ENCODE measurements around the gene CALHM1.
"Not testable (repeated sequence)": the region's sequence is repeated elsewhere in the genome, so short reads cannot be mapped to it uniquely, and the experiment has no call there.

The CALHM1 gene

DNA sequence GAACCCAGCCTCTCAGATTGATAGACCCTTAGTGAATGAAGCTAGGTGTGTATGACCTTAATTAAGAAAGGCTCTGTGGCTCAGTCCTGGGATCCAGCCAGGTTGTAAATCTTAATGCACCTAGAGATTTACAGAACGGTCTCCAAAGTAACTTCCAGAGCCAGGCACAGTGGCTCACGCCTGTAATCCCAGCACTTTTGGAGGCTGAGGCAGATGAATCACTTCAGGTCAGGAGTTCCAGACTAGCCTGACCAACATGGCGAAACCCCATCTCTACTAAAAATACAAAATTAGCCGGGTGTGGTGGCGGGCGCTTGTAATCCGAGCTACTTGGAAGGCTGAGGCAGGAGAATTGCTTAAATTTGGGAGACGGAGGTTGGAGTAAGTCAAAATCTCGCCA lies 30.8 kb downstream of the CALHM1 start:
- no peak for DNase-seq

DNA sequence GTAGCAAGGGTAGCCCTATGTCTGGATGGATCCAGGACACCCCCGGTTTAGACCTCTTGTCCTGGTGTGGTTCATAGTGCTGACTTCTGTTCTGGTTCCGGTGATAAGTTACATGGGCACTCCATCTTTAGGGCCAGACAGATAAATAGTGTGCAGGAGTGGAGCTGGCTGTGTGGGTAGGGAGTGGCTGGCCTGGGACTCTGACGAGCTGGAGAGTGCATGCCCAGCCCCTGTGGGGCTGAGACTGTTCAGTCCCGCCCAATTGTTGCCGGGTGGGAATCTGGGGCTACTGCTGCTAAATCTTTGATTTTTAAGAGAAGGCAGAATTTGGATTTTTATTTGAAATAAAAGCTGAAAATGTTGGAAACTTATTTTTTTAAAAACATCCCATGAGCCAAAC lies 35.0 kb downstream of the CALHM1 start:
- no peak for DNase-seq

DNA sequence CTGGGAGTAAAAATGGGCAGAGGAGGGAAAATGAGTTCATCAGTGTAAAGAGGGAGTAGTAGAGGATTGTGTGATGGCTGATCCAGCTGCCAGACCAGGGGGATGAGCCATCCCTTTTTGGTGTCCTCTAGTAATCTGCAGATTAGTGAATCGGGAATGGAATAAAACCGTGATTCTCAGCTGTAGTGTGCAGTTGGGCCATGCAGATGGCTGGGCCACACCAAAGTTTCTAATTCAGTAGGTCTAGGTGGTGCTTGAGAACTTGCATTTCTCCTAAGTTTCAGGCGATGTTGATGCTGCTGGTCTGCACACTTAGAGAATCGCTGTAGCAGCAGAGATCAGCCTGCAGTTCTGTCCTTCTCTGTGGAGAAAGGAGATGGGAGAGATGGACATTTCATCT lies 39.6 kb downstream of the CALHM1 start:
- DNase-seq = no peak

DNA sequence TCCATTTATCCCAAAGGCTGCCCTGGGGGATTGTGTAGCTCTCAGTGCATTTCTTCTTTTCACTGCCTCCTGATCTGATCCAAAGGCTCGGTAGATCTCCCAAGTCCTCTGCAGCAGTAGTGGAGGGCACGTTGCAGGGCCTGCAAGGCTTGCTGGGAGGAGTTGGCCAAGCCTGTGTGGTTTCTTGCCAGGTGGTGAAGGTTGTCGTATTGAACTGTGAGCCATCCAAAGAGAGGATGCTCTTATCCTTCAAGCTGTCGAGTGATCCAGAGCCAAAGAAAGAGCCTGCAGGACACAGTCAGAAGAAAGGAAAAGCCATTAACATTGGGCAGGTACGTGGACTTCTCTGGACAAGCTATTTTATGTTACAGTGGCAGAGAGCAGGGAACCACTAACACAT lies 41.1 kb downstream of the CALHM1 start:
- no peak for DNase-seq

DNA sequence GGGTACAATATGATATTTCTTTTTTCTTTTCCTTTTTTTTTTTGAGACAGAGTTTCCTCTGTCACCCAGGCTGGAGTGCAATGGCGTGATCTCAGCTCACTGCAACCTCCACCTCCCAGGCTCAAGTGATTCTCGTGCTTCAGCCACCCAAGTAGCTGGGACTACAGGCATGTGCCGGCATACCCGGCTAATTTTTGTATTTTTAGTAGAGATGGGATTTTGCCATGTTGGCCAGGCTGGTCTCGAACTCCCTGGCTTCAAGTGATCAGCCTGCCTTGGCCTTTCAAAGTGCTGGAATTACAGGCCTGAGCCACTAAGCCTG lies 41.6 kb downstream of the CALHM1 start:
- DNase-seq = not testable (repeated sequence)

DNA sequence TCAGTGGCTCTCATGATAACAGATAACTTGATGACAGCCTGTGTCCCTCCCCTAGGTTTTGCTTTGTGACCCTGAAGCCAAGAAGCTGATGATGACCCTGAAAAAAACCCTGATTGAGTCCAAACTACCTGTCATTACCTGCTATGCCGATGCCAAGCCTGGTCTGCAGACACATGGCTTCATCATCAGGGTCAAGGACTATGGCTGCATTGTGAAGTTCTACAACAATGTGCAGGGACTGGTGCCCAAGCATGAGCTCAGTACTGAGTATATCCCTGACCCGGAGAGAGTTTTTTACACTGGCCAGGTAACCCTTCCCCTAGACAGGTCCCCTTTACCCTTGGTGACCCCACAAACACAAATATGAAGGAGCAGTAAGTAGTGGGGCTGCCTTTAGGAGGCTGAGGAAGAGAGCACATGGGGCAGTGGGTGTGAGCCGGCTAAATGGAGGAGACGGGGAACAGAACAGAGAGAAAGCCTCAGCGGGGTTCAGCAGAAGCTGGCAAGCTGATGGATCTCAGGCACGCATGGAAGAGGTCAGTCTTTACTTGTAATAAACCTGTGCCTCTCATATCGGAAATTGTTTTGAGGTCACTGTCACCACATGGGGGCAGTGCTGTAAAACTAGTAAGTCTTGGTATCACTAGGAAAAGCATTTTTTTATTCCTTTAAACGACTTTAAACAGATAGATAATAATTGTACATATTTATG lies 42.1 kb downstream of the CALHM1 start:
- DNase-seq = peak; percentile 50

DNA sequence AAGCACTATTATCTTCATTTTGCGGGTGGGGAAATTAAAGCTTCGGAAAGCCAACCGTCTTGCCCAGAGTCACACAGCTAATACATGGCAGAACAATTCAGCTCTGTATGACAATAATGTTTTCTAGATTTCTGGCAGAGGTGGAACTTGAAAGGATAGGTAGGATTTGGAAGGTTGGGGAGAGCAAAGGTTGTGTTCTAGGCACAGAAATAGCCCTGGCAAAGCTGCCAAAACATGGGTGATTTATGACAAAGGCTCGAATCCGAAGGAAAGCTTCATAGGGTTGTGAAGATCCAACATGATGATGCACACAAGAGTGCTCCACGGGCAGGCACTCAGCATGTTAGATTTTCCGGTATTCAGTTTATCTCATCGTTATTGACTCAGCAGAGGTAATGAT lies 43.1 kb downstream of the CALHM1 start:
- DNase-seq = no peak

DNA sequence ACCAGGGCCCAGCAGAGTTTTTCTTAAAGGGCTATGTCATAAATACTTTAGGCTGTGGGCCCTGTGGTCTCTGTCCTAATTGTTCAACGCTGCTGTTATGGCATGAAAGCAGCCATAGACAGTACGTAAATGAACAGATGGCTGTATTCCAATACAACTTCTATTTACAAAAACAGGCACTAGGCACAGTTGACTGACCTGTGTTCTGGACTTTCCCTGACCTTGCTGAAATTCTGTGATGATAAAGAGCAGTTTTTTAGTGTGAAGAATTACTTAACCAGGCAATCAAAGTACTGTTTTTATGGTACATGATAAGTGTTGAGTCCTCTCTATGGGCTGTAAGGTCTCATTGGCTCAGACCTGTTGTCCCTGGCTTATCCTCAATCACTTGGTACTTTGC lies 45.1 kb downstream of the CALHM1 start:
- DNase-seq = no peak

All from stimulated activated CD4-positive, alpha-beta T cell treated with anti-CD3 and anti-CD28 coated beads, Interleukin-4, amount 100 ng/mL, for 24 hours (primary cell).